H54 (cell line): ENCODE measurements around the gene GDI1.

Experiments
- DNase-seq: peaks from one replicate; pipeline ENCODE4 v3.0.0; 2011; ENCODE audit warnings: low spot score, mixed read lengths; ENCODE audit not compliant: insufficient read length
- FAIRE-seq: peaks from 3 replicates; lab custom pipeline; 2011; peaks lifted over from hg19 to GRCh38; lab: Jason Lieb, UNC
- POLR2A ChIP-seq: IDR thresholded peaks from 2 replicates; pipeline ENCODE4 v1.6.1; 2011; ENCODE audit warnings: low read depth, mild to moderate bottlenecking, low read length

GDI1 gene

GRCh38 chrX:154468217-154468616, 31.3 kb downstream of the GDI1 start:
- DNase-seq (no peak), FAIRE-seq (no peak)
- TF ChIP-seq POLR2A, result no peak

DNA sequence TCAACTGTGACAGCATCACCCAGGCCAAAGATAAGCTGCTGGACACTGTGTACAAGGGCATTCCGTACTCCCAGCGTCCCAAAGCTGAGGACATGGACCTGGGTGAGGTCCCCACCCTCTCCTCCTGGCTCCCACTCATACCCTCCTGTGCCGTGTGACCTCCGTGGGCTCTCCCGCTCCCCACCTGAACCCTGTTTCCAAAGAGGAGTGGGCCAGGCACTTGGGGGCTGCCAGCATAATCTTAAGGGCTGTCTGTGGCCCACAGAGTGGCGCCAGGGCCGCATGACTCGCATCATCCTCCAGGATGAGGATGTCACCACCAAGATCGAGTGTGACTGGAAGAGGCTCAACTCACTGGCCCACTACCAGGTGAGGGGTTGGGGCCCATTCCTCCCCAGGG, 32.2 kb downstream of the GDI1 start:
- no peak for DNase-seq
- no peak for FAIRE-seq
- no peak for TF ChIP-seq POLR2A

DNA sequence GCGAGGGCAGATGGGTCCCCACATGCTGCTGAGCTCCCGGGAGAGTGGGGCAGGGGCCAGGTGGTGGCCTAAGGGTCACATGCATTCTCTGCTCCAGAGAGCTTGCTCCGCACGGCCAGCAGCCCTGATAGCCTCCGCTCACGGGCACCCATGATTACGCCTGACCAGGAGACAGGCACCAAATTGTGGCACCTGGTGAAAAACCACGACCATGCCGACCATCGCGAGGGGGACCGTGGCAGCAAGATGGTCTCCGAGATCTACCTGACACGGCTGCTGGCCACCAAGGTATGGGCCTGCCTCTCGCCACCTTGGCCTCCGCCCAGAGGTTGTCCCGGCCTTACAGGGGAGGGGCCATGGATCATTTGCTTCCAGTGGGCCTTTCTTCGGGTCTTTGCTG, 32.9 kb downstream of the GDI1 start:
- FAIRE-seq (no peak), DNase-seq (no peak)
- TF ChIP-seq POLR2A, result no peak

GRCh38 chrX:154470434-154470833, 33.5 kb downstream of the GDI1 start:
- FAIRE-seq (no peak), DNase-seq (no peak)
- no peak for TF ChIP-seq POLR2A

DNA sequence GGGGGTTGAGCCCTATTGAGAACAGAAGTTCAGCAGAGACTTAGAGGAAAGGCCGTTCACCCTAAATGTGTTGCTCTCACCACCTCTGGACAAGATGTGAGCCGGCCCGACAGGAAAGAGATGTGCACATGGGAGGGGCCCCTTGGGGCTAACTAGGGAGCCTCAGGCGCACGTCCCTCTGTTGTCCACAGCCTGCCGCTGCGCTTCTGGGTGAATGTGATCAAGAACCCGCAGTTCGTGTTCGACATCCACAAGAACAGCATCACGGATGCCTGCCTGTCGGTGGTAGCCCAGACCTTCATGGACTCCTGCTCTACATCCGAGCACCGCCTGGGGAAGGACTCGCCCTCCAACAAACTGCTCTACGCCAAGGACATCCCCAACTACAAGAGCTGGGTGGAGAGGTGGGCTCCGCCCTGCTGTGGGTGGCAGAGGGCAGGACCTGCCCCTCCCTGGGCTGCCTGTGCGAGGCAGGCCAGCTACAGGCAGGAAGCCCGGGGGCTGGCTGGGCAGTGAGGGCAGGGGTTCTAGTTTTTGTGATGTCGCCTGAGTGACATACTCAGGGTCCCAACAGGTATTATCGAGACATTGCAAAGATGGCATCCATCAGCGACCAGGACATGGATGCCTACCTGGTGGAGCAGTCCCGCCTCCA, 34.1 kb downstream of the GDI1 start:
- TF ChIP-seq POLR2A, result no peak
- DNase-seq, result no peak
- no peak for FAIRE-seq

- FAIRE-seq (no peak), DNase-seq (no peak)
- no peak for TF ChIP-seq POLR2A
These were observed 35.1 kb downstream of the GDI1 start for GRCh38 chrX:154471839-154472684.

- FAIRE-seq (no peak), DNase-seq (no peak)
- TF ChIP-seq POLR2A, result no peak
These were observed 36.0 kb downstream of the GDI1 start for GRCh38 chrX:154472685-154473632.

DNA sequence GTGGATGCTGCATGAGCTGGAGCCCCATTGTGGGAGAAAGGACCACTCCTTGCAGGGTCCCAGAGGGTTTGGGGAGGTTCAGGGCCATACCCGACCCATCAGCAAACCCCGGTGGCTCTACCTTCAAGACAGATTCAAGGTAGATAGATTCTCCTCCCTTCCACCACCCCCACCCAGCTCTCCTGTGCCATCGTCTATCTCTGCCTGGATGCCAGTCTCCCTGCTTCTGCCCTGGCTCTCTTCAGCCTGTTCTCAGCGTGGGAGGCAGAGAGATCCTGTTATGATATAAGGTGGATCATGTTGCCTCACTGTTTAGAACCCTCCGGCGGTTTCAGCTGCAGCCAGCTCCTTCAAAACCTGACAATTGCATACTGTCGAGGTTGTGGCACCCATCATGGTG, 36.7 kb downstream of the GDI1 start:
- no peak for TF ChIP-seq POLR2A
- no peak for FAIRE-seq
- DNase-seq, result no peak

GRCh38 chrX:154476821-154477220, 39.9 kb downstream of the GDI1 start:
- no peak for TF ChIP-seq POLR2A
- FAIRE-seq, result no peak
- DNase-seq, result no peak

DNA sequence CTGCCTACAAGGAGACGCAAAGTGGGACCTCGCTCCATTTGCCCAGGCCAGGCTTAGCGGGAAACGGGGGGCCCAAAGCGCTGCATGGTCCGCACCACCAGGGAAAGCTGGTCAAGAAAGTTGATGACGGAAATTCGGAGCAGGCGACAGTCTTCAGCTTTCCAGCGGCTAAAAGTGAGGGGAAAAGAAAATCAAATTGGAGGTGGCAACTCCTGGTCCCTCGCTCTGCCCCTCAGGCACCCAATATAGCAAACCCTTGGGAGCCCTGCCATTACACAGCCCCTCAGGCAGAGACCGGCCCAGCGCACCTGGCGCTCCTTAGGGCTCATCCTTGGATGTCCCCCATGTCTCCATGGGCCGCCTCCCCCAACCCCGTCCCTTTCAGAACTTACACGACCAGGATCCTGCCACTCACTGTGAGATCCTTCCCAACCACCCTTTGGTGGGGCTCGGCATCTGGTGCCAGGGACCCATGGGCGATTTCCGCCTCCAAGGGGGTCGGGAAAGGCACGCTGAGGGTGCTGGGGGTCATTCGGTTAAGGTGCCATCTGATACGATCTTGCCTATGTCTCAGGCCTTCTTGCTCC, 41.0 kb downstream of the GDI1 start:
- no peak for FAIRE-seq
- no peak for TF ChIP-seq POLR2A
- no peak for DNase-seq

DNA sequence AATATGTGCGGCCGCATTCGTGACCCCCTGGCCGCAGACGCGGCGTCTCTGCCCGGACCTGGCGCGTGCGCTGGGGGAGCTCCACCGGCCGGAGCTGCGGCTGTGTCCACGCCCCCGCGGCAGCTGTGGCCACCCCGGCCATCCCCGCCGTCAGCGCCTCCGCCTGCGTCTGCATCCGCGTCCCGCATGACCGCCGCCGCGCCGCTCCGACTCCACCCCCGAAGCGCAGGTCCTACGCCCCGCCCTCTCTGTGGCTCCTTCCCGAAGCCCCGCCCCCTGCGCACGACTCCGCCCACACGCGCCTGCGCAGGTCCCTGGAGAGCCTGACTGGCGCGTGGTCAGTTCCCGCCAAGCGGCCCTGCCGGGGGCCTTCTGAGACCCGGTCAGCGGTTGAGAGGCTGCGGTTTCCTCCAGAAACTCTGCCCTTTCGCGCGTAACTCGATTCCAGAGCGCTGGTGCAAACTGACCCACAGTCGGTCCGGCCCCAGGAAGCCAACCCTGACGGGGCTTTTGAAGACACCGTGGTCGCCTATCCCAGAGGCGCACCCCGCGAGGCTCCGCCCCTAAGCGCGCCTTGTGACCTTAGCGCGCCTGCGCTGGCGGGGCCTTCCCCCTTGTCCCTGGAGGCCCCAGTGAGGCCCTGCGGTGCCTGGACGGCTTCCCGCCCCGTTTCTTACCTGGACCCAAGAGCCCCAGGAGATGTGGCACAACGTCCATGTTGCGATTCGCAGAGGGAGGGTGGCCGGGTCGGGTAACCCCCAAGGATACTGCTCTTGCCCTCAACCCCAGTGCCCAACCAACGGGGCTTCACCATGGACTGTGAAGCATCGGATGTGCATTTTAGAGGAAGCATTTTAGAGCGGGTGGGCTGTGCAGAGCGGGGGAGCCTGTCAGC, 42.0 kb downstream of the GDI1 start, which contains the start of gene LAGE3:
Gene LAGE3, minus strand, starts transcription at position 554 of the 895 bp plus-strand sequence. Its CDS starts 366 bp downstream, at position 188.
- FAIRE-seq (no peak), DNase-seq (peak; percentile 83)
- peak; percentile 64 for TF ChIP-seq POLR2A

GRCh38 chrX:154481195-154481594, 44.2 kb downstream of the GDI1 start:
- no peak for FAIRE-seq
- TF ChIP-seq POLR2A, result no peak

More at GRCh38 chrX:154481195-154481594, 44.2 kb downstream of the GDI1 start:
- DNase-seq, result no peak
